GM19035 (cell line): ENCODE results near the gene CTSW.

Experiments used
- ATAC-seq: cut with Tn5 transposase; IDR thresholded peaks from one replicate; pipeline ENCODE4 v1.9.1; 2021; ENCODE audit not compliant: unreplicated experiment

CTSW gene

GRCh38 chr11:65867284-65868071 lies 12.2 kb upstream of the CTSW start:
- no peak for ATAC-seq

DNA sequence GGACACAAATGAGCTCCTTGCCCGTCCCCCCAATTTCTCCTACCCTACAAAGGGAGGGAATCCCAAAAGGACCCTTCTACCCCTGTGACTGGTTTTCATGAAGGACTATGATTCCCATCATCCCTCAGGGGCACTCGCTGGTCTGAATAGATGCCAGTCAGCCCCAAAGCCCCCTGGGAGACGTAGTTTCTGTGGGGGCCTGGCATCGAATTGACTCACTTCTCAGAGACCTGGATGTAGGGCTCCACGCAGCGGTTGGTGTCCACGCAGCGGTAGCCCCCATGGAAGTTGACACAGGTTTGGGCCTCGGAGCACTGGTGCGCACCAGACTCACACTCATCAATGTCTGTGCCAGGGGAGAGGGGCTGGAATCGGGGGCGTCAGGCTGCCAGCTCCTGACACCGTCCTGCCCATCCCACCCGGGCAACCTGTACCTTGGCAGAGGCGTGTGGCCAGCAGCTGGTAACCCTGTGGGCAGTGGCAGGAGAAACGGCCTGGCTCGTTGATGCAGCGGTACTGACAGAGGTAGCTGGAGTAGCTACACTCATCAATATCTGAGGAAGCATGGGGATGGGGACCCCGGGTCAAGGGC lies 11.5 kb upstream of the CTSW start:
- ATAC-seq = no peak

GRCh38 chr11:65868907-65869306 lies 10.7 kb upstream of the CTSW start:
- no peak for ATAC-seq

DNA sequence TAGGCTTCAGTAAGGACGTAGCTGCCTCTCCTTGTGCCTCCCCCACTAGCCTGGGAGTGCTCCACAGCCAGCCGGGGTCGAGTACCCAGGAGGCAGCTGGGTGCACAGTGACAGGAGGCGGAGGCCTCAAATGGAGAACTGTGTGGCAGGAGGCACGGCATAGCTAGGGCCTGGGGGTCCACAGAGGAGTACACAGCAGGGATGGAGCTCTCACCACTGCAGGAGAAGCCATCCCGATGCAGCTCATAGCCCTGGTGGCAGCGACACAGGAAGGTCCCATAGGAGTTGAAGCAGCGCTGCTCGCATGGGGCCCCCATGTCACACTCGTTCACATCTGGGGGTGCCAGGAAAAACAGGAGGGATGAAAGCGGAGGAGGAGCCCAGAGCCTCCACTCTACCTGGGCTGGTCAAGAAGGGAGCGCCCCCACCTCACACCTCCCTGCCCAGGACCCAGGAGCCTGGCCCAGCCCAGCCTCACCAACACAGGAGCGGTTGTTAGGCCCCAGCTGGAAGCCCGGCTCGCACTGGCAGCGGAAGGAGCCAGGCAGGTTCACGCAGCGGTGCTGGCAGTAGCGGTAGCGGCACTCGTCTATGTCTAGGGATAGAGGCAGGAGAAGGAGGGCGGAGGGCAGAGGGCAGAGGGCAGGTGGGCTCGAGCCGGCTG lies 9.9 kb upstream of the CTSW start:
- no peak for ATAC-seq

GRCh38 chr11:65870307-65870658 lies 9.4 kb upstream of the CTSW start:
- ATAC-seq = no peak

DNA sequence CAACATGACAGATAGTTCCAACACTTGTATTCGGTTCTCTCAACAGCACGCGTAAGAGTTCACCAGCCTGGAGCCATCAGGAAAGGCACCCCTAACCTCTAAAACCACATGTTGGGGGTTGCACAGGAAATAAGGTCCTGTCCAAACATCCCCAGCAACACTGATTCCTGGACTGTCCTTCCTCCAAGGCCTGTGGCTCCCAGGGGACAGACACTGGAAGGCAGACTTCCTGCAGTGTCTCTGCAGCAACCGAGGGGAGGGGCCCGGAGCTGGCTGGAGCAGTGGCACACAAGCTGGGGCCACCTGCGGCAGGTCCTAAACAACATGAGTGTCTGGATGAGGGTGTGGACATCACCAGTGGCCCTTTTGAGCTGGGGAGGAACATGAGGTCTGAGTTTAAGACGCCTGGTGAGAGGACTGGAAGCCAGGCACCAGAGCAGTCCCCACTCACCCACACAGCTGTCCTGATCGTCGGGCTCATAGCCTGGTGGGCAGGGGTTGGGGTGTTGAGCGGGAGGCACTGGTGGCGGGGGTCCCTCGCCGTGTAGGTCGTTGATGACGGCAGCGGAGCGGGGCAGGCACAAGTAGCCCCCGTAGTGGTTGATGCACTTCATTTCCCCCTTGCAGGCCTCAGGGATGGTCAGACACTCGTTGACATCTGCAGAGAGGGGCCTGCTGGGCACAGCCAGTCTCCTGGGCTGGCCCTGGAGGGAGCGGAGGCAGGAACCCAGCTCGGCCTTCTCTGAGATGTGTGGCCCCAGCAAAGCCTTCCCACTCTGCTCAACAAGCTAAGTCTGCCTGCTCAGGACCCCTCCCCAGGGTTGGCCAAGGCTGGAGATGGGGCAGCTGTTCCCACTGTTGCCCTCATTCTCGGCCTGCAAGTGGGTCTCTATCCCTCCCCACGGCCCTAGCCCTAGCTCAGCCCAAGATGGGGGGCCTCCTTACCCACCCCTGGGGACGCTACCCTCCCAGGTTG lies 8.6 kb upstream of the CTSW start:
- no peak for ATAC-seq

DNA sequence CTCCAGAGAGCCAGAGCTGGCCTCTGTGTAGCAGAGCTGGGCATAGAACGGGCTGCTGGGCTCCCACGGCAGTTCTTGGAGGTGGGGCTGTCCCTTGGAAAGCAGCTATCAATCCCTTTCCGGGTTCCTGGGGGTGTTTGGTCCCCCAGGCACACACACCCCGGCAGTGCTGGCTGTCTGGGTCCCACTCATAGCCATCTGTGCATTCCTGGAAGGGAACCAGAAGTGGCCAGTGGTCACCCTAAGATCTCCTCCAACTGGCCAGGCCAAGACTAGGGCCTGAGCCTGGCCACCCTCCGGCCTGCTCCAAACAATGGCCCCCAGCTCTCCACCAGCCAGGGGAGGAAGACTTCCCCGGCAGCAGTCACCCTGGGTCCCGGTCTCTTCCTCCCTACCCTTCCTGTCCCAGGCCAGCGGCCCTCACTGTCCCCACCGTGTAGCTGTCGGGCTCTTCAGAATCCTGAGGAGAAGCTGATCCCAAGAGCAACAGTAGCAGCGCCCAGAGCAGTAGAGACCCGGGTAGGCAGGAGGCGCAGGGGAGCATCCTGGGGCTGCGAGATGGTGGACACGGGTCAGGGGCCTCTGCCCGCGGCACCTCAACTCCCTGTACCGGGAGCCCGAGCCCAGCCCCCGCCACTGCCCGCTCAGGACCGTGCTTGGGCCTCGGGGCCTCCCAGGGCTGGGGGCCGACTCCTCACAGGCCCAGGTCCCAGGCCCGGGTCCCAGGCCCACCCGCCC lies 7.7 kb upstream of the CTSW start:
- no peak for ATAC-seq

- no peak for ATAC-seq
Observed at GRCh38 chr11:65872586-65873317, 6.9 kb upstream of the CTSW start, which contains the start of gene EFEMP2. EFEMP2 (minus strand) TSS chr11:65872800; CDS start chr11:65872354, 446 bp downstream.

DNA sequence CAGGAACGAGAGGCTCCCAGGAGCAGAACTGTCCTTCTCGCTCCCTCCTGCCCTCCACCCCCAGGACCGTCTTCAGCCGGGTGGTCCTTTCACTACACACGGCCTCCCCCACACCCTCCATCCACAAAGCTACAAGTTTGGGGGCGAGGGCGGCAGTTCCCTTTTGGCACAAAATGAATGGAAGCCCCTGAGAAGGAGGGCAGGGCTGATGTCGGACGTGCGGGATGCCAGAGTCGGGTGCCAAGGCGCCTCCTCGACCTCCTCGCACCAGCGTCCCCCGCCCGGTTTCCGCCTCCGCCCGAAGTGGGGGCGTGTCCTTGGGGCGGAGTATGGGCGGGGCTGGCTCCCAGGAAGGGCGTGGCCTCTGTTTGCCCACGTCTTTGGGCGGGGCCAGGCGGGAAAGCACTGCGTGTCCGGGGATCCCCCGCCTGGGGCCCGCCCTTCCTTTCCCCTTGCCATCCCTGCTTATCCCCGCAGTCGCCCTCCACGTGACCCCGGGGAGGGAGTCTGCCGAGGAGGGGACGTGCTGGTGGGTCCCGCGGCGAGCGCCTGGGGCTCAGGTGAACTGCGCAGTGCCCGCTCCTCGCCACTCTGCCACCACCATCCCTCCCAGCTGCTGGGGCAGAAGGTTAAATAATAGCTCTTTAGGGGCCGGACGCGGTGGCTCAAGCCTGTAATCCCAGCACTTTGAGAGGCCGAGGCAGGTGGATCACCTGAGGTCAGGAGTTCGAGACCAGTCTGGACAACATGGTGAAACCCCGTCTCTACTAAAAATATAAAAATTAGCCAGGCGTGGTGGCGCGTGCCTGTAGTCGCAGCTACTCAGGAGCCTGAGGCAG lies 6.1 kb upstream of the CTSW start:
- ATAC-seq = peak; percentile 85

GRCh38 chr11:65880027-65880426 lies 390 bp downstream of the CTSW start:
- no peak for ATAC-seq

- no peak for ATAC-seq
Observed at GRCh38 chr11:65880844-65881421, 1.3 kb downstream of the CTSW start.

- ATAC-seq = no peak
Observed at GRCh38 chr11:65882120-65883057, 2.8 kb downstream of the CTSW start.

- ATAC-seq = no peak
Observed at GRCh38 chr11:65883058-65883761, 3.6 kb downstream of the CTSW start.

DNA sequence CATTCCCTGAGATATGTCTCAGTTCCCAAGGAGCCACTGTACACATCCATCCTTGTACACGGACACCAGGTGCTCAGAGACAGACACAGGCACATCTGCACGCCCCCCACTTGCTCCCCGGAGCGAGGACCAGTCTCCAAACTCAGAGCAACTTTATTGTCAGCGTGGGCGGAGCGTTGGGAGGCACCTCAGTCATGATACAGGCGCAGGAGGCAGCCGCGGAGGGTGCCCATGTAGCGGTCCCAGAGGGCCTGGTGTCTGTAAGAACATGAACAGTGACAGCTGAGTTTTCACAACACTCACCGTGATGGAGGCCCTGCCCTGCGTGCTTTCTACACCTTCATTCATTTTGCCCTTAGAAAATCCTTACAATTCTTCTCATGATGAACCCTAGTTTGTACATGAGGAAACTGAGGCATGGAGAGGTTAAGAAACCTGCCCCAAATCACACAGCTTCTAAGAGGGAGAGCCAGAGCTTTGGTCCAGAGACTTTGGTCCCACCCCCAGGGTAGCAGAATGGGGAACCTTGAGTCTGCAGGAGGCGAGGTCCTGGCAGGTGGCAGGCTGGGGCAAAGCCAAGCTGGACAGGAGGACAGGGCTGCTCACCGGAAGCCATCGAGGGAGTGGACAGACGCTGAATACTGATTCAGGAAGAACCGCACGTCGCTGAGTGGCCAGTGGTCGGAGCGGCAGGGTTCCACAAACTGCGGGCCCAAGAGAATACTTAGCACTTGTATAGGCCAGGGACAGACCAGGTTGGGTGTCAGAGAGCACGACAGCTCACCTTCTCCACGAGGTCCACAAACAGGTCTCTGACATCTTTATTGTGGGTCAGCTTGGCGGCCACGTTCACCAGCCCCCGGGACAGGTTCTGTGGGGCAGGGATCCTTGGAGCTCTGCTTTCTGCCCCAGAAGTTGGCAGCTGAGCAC lies 4.4 kb downstream of the CTSW start:
- ATAC-seq = no peak

DNA sequence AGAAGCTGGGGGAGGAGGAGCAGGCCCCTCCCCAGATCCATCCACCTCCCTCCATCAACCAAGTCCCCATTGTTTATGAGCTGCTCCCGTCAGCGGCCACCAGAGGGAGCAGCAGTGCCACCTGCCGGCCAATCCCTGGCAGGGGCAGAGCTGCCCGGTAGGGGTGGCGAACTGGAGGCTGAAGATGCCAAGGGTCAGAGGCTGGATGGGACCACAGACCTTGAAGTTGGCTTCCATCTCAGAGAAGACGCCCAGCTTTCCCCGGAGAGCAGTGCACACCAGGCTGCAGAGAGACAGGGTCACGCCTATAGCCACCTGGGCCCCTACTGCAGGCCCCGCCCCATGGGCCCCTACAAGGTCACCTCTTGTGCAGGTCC lies 5.1 kb downstream of the CTSW start:
- ATAC-seq = no peak

DNA sequence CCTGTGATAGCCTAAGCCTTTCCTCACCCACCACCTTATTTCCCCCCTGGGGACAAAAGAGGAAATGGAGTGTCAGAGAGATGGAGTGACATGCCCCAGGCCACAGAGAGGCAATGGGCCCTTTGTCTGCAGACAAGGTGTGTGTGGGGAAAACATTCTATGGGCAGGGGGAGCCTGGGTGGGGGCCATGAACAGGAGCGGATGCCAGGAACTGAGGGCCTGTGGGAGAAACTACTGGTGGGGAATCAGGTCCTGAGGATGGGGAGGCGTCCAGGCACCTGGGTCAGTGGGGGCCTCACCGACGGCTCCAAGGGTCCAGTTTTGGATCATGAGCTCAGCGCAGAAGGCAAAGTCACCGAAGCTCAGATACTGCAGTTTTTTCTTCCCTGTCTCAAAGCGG lies 5.6 kb downstream of the CTSW start:
- ATAC-seq = no peak
